ENCODE results near the gene CKS1B.

DNA sequence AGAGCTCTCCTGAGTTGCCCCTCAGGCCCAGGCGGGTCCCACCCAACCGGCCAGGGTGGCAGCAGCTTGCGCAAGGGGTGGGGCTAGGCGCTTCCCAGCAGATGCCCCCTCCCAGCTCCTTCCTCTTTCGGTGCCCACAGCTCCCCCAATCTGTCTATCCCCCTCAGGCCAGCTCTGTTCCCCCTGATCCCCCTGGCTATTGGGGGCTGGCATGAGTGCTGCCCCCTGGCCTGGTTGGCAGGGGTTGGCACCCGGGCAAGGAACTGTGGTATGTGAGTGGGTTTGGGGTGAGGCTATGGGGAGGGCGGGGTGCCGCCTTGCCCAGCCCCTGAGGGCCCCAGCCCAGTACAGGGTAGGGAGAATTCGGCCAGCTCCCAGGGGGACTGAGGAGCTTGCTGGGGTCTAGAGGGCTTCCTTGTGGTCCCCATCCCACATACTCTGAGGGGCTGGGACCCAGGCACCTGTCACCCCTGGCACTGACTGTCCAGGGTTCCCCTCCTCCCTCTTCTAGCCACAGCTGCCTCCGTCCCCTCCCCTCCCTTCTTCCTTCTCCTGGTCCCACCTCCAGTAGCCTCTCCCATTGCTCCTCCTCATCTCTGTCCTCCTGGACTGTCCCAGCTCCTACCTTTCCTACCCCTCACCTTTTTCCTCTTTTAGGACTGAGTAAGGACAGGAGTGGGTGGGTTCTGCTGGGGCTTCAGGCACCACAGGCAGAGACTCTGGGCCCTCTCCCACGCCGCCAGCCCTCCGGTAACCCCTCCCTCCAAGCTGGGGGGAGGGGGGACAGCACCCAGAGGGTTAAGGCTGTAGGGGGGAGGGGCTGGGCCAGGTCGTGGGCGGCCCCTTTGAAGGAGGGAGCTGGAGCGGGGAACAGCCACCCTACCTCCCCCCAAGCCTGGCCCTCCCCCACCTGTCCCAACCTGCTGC lies 33.8 kb downstream of the CKS1B start:
- TF ChIP-seq TAF1 (IDR thresholded peaks at IDR 0.05; ENCODE audit: low read depth): no peak
- TF ChIP-seq CTCF (IDR thresholded peaks at IDR 0.05; ENCODE audit: poor library complexity, severe bottlenecking): no peak
- no peak for TF ChIP-seq REST (IDR thresholded peaks at IDR 0.05; ENCODE audit: borderline replicate concordance)
- no peak for TF ChIP-seq EZH2 (IDR thresholded peaks at IDR 0.05; ENCODE audit: borderline replicate concordance, insufficient read depth, low read length, poor library complexity, severe bottlenecking)
- TF ChIP-seq EP300 (conservative IDR thresholded peaks at IDR 0.05; ENCODE audit: poor library complexity, severe bottlenecking): no peak
- no peak for TF ChIP-seq POLR2AphosphoS5 (IDR thresholded peaks at IDR 0.05)
- TF ChIP-seq MXI1 (conservative IDR thresholded peaks at IDR 0.05; ENCODE audit: poor library complexity, severe bottlenecking): no peak
- TF ChIP-seq SMC3 (conservative IDR thresholded peaks at IDR 0.05; ENCODE audit: poor library complexity): no peak
